IMR-90 (cell line): ENCODE results near the gene GRIK3. TPM values are rescaled to one million over a fixed set of nuclear protein-coding genes. Genes with fewer than 3 reads are reported as not detected.

Experiments used
- ATAC-seq: fragments of 200-7000 bp; cut with Tn5 transposase; 2 replicates; pipeline ENCODE4 v1.9.1; 2020; ENCODE audit warnings: low read depth, mild to moderate bottlenecking, moderate library complexity
- BruUV-seq: library from RNA; stranded (reverse); fragments of 400-500 nt; replicated peaks from 2 replicates; lab custom pipeline; 2021; lab: Mats Ljungman, UMichigan
- CTCF ChIA-PET: fragments of 300-600 bp; formaldehyde crosslinking; extraction: SDS; loops from one replicate; lab custom pipeline; 2021; ENCODE audit warnings: antibody characterized with exemption; lab: Yijun Ruan, JAX
- POLR2A ChIA-PET: fragments of 300-600 bp; sonication (Branson Sonifier 250); formaldehyde crosslinking; loops from one replicate; lab custom pipeline; 2022; ENCODE audit warnings: antibody characterized with exemption; ENCODE audit not compliant: unreplicated experiment; lab: Charles Lee
- DNase-seq: peaks from one replicate; pipeline ENCODE4 v3.0.0; 2013
- H2AFZ ChIP-seq: replicated peaks from 2 replicates; pipeline ENCODE3; 2013; ENCODE audit warnings: low read length, mild to moderate bottlenecking; ENCODE audit not compliant: poor library complexity
- H2AK5ac ChIP-seq: 2 replicates; pipeline ENCODE4 v1.6.1; 2013; ENCODE audit warnings: low read depth, low read length, inconsistent platforms
- H2AK9ac ChIP-seq: replicated peaks from 2 replicates; pipeline ENCODE3; 2013; ENCODE audit warnings: mild to moderate bottlenecking, low read depth, low read length, moderate library complexity; ENCODE audit not compliant: poor library complexity
- H2BK120ac ChIP-seq: 2 replicates; pipeline ENCODE4 v1.6.1; 2013; ENCODE audit warnings: low read depth, low read length, inconsistent platforms
- H2BK15ac ChIP-seq: 3 replicates; pipeline ENCODE4 v1.6.1; 2013; ENCODE audit warnings: low read depth, low read length, inconsistent platforms
- H2BK20ac ChIP-seq: 2 replicates; pipeline ENCODE4 v1.6.1; 2013; ENCODE audit warnings: low read depth, mild to moderate bottlenecking, inconsistent platforms, low read length, moderate library complexity
- H2BK5ac ChIP-seq: 2 replicates; pipeline ENCODE4 v1.6.1; 2013; ENCODE audit warnings: mild to moderate bottlenecking, low read depth, low read length, inconsistent platforms; ENCODE audit not compliant: poor library complexity, severe bottlenecking
- H3K14ac ChIP-seq: replicated peaks from 2 replicates; pipeline ENCODE4 v1.6.1; 2013; ENCODE audit warnings: low read depth, low read length, inconsistent platforms
- H3K18ac ChIP-seq: 2 replicates; pipeline ENCODE4 v1.6.1; 2013; ENCODE audit warnings: low read depth, low read length, control low read depth
- H3K23ac ChIP-seq: 2 replicates; pipeline ENCODE4 v1.6.1; 2013; ENCODE audit warnings: low read depth, low read length, inconsistent platforms
- H3K27ac ChIP-seq: 2 replicates; pipeline ENCODE4 v1.5.1; 2013; ENCODE audit warnings: mild to moderate bottlenecking, control low read depth, low read length; ENCODE audit not compliant: insufficient read depth
- H3K27me3 ChIP-seq: 2 replicates; pipeline ENCODE4 v1.6.1; 2013; ENCODE audit warnings: low read length; ENCODE audit not compliant: control insufficient read depth, insufficient read depth
- H3K36me3 ChIP-seq: 2 replicates; pipeline ENCODE4 v1.6.1; 2013; ENCODE audit warnings: low read length, mixed read lengths; ENCODE audit not compliant: control insufficient read depth, insufficient read depth
- H3K4ac ChIP-seq: 2 replicates; pipeline ENCODE4 v1.6.1; 2013; ENCODE audit warnings: low read depth, low read length, inconsistent platforms
- H3K4me1 ChIP-seq: 2 replicates; pipeline ENCODE4 v1.6.1; 2013; ENCODE audit warnings: low read length, mixed read lengths; ENCODE audit not compliant: control insufficient read depth, insufficient read depth
- H3K4me2 ChIP-seq: 2 replicates; pipeline ENCODE4 v1.6.1; 2013; ENCODE audit warnings: low read depth, mild to moderate bottlenecking, control low read depth, low read length, moderate library complexity
- H3K4me3 ChIP-seq: 2 replicates; pipeline ENCODE4 v1.5.1; 2013; ENCODE audit warnings: low read depth, mild to moderate bottlenecking, control low read depth, low read length, moderate library complexity; ENCODE audit not compliant: insufficient read depth
- H3K56ac ChIP-seq: 2 replicates; pipeline ENCODE4 v1.6.1; 2013; ENCODE audit warnings: low read length, inconsistent platforms; ENCODE audit not compliant: insufficient read depth; ENCODE audit errors: extremely low read depth
- H3K79me1 ChIP-seq, 2 experiments: 2 replicates each; pipeline ENCODE4 v1.6.1; 2013; ENCODE audit warnings: low read length in 2 of 2, inconsistent platforms in 1 of 2, low read depth in 1 of 2
- H3K9ac ChIP-seq: 2 replicates; pipeline ENCODE4 v1.6.1; 2013; ENCODE audit warnings: low read depth, low read length, control low read depth
- H3K9me1 ChIP-seq: 2 replicates; pipeline ENCODE4 v1.6.1; 2013; ENCODE audit warnings: low read length, inconsistent platforms; ENCODE audit not compliant: insufficient read depth
- H3K9me3 ChIP-seq: 2 replicates; pipeline ENCODE4 v1.6.1; 2013; ENCODE audit warnings: low read length; ENCODE audit not compliant: control insufficient read depth, insufficient read depth
- H4K20me1 ChIP-seq: 2 replicates; pipeline ENCODE4 v1.6.1; 2013; ENCODE audit warnings: low read length, inconsistent platforms; ENCODE audit not compliant: insufficient read depth
- H4K5ac ChIP-seq: 2 replicates; pipeline ENCODE4 v1.6.1; 2013; ENCODE audit warnings: mild to moderate bottlenecking, low read depth, low read length, control low read depth
- H4K8ac ChIP-seq, 2 experiments: 2 replicates each; pipeline ENCODE4 v1.6.1; 2013; ENCODE audit warnings: low read depth in 2 of 2, low read length in 2 of 2, control low read depth in 1 of 2, inconsistent platforms in 1 of 2
- H4K91ac ChIP-seq: 2 replicates; pipeline ENCODE4 v1.6.1; 2013; ENCODE audit warnings: low read depth, low read length, inconsistent platforms; ENCODE audit not compliant: insufficient read depth
- CHD1 ChIP-seq: IDR thresholded peaks from 2 replicates; pipeline ENCODE4 v1.6.1; 2012; ENCODE audit warnings: low read depth, low read length, improper control_type of control experiment
- MAFK ChIP-seq: IDR thresholded peaks from 2 replicates; pipeline ENCODE4 v1.6.1; 2012; ENCODE audit warnings: low read depth, low read length, improper control_type of control experiment
- WGBS, 2 experiments: methylation state at CpG; one replicate each; pipeline versions ENCODE4 v1.1.5 to v1.1.7; 2013; ENCODE audit warnings: missing lambda C conversion rate in 2 of 2; ENCODE audit not compliant: insufficient read length in 1 of 2; ENCODE audit errors: extremely low coverage in 2 of 2; 5-methylcytosine and 5-hydroxymethylcytosine counted together
- dilution Hi-C: fragments of 300-500 bp; cut with HindIII; formaldehyde crosslinking; loops from one replicate; pipeline ENCODE4 v1.14.3; 2018; ENCODE audit warnings: low sequenced_read_pairs; ENCODE audit not compliant: unreplicated experiment
- in situ Hi-C: fragments of 300-500 bp; cut with MboI; formaldehyde crosslinking; loops from 3 replicates; pipeline ENCODE4 v1.14.3; 2019; ENCODE audit warnings: low sequenced_read_pairs, inconsistent platforms, mixed read lengths
- intact Hi-C: fragments of 100-400 bp; cut with micrococcal nuclease; formaldehyde crosslinking; loops from 2 replicates; pipeline ENCODE4 v1.10.0; 2022
- polyA plus RNA-seq, 3 experiments: library from polyadenylated mRNA; depleted of rRNA; stranded (reverse); fragments of >200 nt; gene quantifications; 2 replicates each; pipeline ENCODE4 v1.2.3, GENCODE V29; 2012; ENCODE audit warnings: low replicate concordance in 1 of 3
- total RNA-seq: library from RNA; depleted of rRNA; stranded (reverse); fragments of >200 nt; gene quantifications from 2 replicates; pipeline ENCODE4 v1.2.3, GENCODE V29; 2012
- TF ChIP-seq, protein P1 (sequence below): conservative IDR thresholded peaks from 2 replicates; pipeline ENCODE4 v1.5.1; 2012; ENCODE audit warnings: mild to moderate bottlenecking, low read depth, low read length, improper control_type of control experiment

Gene GRIK3
- total and polyA plus RNA-seq, 2 of the 4 experiments (the other 2 are of a cell fraction): not detected

DNA sequence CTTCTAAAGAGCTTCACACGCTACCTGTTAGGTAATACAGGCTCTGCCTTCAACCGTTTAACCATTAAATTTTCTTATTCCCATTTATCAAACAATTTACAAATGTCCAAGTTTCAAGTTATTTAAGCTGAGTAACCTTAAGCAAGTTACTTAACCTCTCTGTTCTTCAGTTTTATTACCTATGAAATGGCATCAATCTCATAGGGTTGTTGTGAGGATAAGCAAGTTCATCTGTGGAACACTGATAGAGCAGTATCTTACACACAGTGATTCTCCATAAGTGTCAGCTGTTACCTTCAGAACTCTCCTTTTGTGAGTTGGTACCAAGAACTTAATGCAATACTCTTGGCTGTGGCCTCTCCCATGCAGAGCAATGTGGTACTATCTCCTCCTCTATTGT is 40.0 kb downstream of the GRIK3 start:
- no peak overlapping the region for H2BK5ac ChIP-seq
- DNase-seq: no peak
- intact Hi-C loops: no loop called here
- H3K36me3 ChIP-seq: no peaks in the 10 kb centered on the region
- H2AK9ac ChIP-seq: no peak overlapping the region
- H3K9me3 ChIP-seq: no peaks in the 10 kb centered on the region
- no peak for ATAC-seq
- H3K14ac ChIP-seq: no peak overlapping the region
- no peaks in the 10 kb centered on the region for H3K27me3 ChIP-seq
- no peak overlapping the region for H3K9ac ChIP-seq
- no peak overlapping the region for H3K4me3 ChIP-seq
- TF ChIP-seq MAFK (no peak), CHD1 (no peak)
- TF ChIP-seq, protein P1, sequence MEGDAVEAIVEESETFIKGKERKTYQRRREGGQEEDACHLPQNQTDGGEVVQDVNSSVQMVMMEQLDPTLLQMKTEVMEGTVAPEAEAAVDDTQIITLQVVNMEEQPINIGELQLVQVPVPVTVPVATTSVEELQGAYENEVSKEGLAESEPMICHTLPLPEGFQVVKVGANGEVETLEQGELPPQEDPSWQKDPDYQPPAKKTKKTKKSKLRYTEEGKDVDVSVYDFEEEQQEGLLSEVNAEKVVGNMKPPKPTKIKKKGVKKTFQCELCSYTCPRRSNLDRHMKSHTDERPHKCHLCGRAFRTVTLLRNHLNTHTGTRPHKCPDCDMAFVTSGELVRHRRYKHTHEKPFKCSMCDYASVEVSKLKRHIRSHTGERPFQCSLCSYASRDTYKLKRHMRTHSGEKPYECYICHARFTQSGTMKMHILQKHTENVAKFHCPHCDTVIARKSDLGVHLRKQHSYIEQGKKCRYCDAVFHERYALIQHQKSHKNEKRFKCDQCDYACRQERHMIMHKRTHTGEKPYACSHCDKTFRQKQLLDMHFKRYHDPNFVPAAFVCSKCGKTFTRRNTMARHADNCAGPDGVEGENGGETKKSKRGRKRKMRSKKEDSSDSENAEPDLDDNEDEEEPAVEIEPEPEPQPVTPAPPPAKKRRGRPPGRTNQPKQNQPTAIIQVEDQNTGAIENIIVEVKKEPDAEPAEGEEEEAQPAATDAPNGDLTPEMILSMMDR: no peak
- in situ Hi-C loops: no loop called here
- no peak overlapping the region for H2BK20ac ChIP-seq
- 0% methylated on average over 1 of the region's 2 CpGs; no CpG with 5 or more reads in 1 of the 2 experiments for WGBS, 2 experiments
- CTCF ChIA-PET: interaction anchor here (0.6 kb wide), 1 partner anchor 8 kb away, joined by 5 read pairs; no protein-coding TSS in a partner anchor
- dilution Hi-C loops: no loop called here
- H4K91ac ChIP-seq: no peak overlapping the region
- no peak overlapping the region for H3K56ac ChIP-seq
- H2BK15ac ChIP-seq: no peak overlapping the region
- no peak overlapping the region for H2AFZ ChIP-seq
- H3K27ac ChIP-seq: no peak overlapping the region
- POLR2A ChIA-PET: no interaction called here
- no peak overlapping the region for H3K4me2 ChIP-seq
- no peak overlapping the region for H2AK5ac ChIP-seq
- no peak overlapping the region for H3K23ac ChIP-seq
- H3K4me1 ChIP-seq: no peaks in the 10 kb centered on the region
- H4K20me1 ChIP-seq: no peaks in the 10 kb centered on the region
- H4K5ac ChIP-seq: no peak overlapping the region
- no peak overlapping the region for H3K4ac ChIP-seq
- H3K79me1 ChIP-seq: no peaks in the 10 kb centered on the region
- no peak overlapping the region for H2BK120ac ChIP-seq
- no peak overlapping the region for H4K8ac ChIP-seq
- no TSS peak for BruUV-seq
- no peak overlapping the region for H3K18ac ChIP-seq
- no peaks in the 10 kb centered on the region for H3K9me1 ChIP-seq
